Epidermal melanocyte (primary cell): ENCODE measurements around the gene RSAD2.

Source experiments
- DNase-seq: peaks from one replicate; pipeline ENCODE4 v3.0.0; 2011; ENCODE audit warnings: low spot score; ENCODE audit not compliant: insufficient read length

The RSAD2 gene

DNA sequence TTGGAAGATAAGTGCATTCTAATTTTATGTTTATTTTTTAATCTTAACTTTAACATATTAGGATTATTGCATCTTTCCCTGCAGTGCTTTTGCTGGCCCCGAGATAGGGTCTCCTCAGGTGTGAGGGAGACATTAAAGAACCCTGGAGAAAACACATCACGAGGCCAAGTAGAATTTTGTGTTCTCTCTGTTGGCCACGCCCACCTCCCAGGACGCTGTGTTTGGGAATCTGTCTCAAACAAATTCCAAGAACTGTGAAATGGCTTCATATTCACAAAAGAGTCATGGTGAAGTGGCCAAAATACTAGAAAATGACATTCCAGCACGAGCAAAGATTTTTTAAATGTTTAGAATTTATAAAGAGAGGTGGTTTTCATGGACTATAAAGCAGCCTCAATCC is 67.0 kb downstream of the RSAD2 start:
- no peak for DNase-seq

DNA sequence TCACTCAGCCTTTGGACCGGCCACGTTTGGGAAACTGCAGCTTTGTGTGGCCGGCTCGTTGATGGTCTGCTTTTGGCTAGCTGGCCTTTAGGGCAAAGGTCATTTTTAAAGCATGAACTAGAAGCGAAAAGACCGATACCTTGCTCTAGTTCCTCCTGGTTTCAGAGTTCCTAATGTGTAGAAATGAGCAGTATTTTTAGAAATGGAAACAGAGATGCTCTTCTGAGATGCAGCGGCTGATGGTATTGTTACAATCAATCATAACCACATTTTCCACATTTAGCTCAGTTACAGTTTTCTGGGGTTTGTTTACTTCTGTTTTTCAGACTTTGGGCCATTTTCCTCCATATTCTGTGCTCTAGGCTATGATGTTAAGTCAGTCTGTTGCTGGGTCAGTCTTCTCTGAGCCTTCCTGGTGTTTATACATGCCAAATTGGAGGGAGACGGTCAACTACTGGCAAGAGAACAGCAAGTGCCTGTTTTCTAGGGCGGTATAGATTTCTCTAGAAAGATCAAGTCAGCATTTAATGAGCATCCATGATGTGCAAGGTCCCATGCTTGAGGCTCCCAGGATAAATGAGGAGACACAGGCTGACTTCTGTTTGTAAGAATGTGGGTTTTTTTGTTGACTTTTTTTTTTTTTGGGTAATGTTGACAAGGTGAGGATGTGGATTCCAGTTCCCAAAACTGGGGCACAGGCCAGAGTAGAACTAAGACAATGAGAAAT is 67.7 kb downstream of the RSAD2 start:
- DNase-seq: no peak

GRCh38 chr2:6945821-6946220 is 68.2 kb downstream of the RSAD2 start:
- DNase-seq: no peak

- no peak for DNase-seq
Measured at GRCh38 chr2:6946722-6947121, 69.1 kb downstream of the RSAD2 start.
